H1 (cell line): ENCODE data around the gene ZNF175. TPM values are rescaled to one million over a fixed set of nuclear protein-coding genes. Genes with fewer than 3 reads are reported as not detected.

ENCODE experiments used
- CBX5 ChIP-seq: fragments of 300-800, 300-1000 bp; sonication (generic); IDR thresholded peaks from 2 replicates; pipeline ENCODE4 v1.7.1; 2016; ENCODE audit warnings: antibody characterized with exemption, low read length, low read depth
- CBX8 ChIP-seq: fragments of 300-800, 300-1000 bp; sonication (generic); IDR thresholded peaks from 2 replicates; pipeline ENCODE4 v1.7.1; 2016; ENCODE audit warnings: low read depth, low read length, borderline replicate concordance
- CHD2 ChIP-seq: IDR thresholded peaks from 2 replicates; pipeline ENCODE4 v1.6.1; 2012; ENCODE audit warnings: low read length, improper control_type of control experiment
- CHD7 ChIP-seq: fragments of 300-600 bp; sonication (generic); IDR thresholded peaks from 2 replicates; pipeline ENCODE4 v1.7.1; 2012; ENCODE audit warnings: low read length, moderate library complexity, mild to moderate bottlenecking, inconsistent platforms; ENCODE audit not compliant: insufficient replicate concordance
- KDM5A ChIP-seq: fragments of 200-600 bp; IDR thresholded peaks from 2 replicates; pipeline ENCODE4 v1.7.1; 2012; ENCODE audit warnings: mild to moderate bottlenecking, low read length, inconsistent platforms, mixed read lengths
- NRF1 ChIP-seq: IDR thresholded peaks from 2 replicates; pipeline ENCODE4 v1.6.1; 2011; ENCODE audit warnings: mild to moderate bottlenecking, low read depth, low read length, improper control_type of control experiment
- RAD21 ChIP-seq, 2 experiments: IDR thresholded peaks in 1 of 2; conservative IDR thresholded peaks in 1 of 2; 2 replicates each; pipeline ENCODE4 v1.6.1; 2011; ENCODE audit warnings: low read depth in 2 of 2, low read length in 2 of 2, improper control_type of control experiment in 1 of 2, inconsistent platforms in 1 of 2, mild to moderate bottlenecking in 1 of 2, moderate library complexity in 1 of 2
- RFX5 ChIP-seq: IDR thresholded peaks from 2 replicates; pipeline ENCODE4 v1.6.1; 2011; ENCODE audit warnings: low read depth, low read length, improper control_type of control experiment, borderline replicate concordance
- SIN3A ChIP-seq, 2 experiments: IDR thresholded peaks in 1 of 2; conservative IDR thresholded peaks in 1 of 2; 2 replicates each; pipeline ENCODE4 v1.6.1; 2011 to 2012; ENCODE audit warnings: low read length in 2 of 2, improper control_type of control experiment in 1 of 2, low read depth in 1 of 2, mild to moderate bottlenecking in 1 of 2
- SP1 ChIP-seq: IDR thresholded peaks from 2 replicates; pipeline ENCODE4 v1.6.1; 2011; ENCODE audit warnings: low read depth, low read length
- SP2 ChIP-seq: IDR thresholded peaks from 2 replicates; pipeline ENCODE4 v1.6.1; 2012; ENCODE audit warnings: mild to moderate bottlenecking, low read length, inconsistent platforms
- TAF7 ChIP-seq: optimal IDR thresholded peaks from 2 replicates; pipeline ENCODE3; 2011; ENCODE audit warnings: low read depth, mild to moderate bottlenecking, inconsistent platforms, low read length, moderate library complexity, borderline replicate concordance
- polyA plus RNA-seq, 7 experiments: library from polyadenylated mRNA; depleted of rRNA in 3 of 7; stranded (reverse) in 5 of 7; unstranded in 2 of 7; fragments of >200 nt in 5 of 7; fragments of 200-250 nt in 2 of 7; gene quantifications; 1 replicate in 5 of 7; 2 replicates in 1 of 7; 4 replicates in 1 of 7; pipeline versions ENCODE4 v1.2.1 to v1.2.3, GENCODE V29; 2011 to 2013; ENCODE audit warnings: missing spikeins in 2 of 7, mixed read lengths in 2 of 7
- total RNA-seq: library from RNA; stranded (reverse); fragmentation: NEBNext Ultra II Directional; extraction: Animal tissue kit (Norgen Biotek cat#: 25700); gene quantifications from 2 replicates; pipeline ENCODE4 v1.2.1, GENCODE V29; 2021

Gene ZNF175
- total and polyA plus RNA-seq, 2 of the 8 experiments (the other 6 are each of a cell fraction or from before 2014, with no cell fraction given), result 1.7 to 11.1 TPM

GRCh38 chr19:51525651-51526050, 45.4 kb upstream of the ZNF175 start (continued):
- TF ChIP-seq CHD7 (no peak), SIN3A (conservative IDR thresholded peaks at IDR 0.05 in 1 of 2, IDR thresholded peaks at IDR 0.05 in 1 of 2; ENCODE audit: low read depth in 1 of 2, low read length in 2 of 2) (no peak), RFX5 (no peak), TAF7 (no peak), SP2 (no peak), NRF1 (no peak), CBX5 (no peak), CHD2 (no peak), RAD21 (IDR thresholded peaks at IDR 0.05 in 1 of 2, conservative IDR thresholded peaks at IDR 0.05 in 1 of 2; ENCODE audit: low read depth in 2 of 2, low read length in 2 of 2) (no peak), CBX8 (no peak), KDM5A (no peak), SP1 (no peak)
